GM12872 (cell line): ENCODE results near the gene CD247.

ENCODE experiments used
- CTCF ChIP-seq: IDR thresholded peaks from 3 replicates; pipeline ENCODE4 v1.5.1; 2011; ENCODE audit warnings: low read depth, mild to moderate bottlenecking, low read length, moderate library complexity; ENCODE audit not compliant: insufficient read depth

CD247 gene

GRCh38 chr1:167454894-167455785, 63.2 kb downstream of the CD247 start:
- TF ChIP-seq CTCF = no peak

GRCh38 chr1:167454304-167454893, 63.9 kb downstream of the CD247 start:
- no peak for TF ChIP-seq CTCF

- no peak for TF ChIP-seq CTCF
These were observed 65.2 kb downstream of the CD247 start for GRCh38 chr1:167453123-167453522.

DNA sequence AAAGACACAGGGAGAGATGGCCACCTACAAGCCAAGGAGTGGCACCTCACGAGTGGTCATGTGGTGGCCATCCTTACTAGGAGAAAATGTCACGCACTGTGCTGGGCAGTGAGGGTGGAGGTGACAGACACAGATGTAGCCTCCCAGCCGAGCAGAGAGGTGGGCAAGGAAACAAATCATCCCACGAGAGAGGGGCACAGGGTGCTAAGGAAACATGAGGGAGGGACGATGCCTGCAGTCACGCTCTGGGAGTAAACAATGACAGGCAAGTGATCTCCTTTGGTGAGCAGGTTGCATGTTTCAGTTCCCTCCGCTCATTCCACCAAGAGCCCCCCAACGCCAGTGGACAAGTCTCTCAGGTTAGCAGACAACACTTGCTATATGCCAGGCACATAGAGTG, 65.8 kb downstream of the CD247 start:
- no peak for TF ChIP-seq CTCF

GRCh38 chr1:167450843-167451242, 67.5 kb downstream of the CD247 start:
- TF ChIP-seq CTCF = no peak

DNA sequence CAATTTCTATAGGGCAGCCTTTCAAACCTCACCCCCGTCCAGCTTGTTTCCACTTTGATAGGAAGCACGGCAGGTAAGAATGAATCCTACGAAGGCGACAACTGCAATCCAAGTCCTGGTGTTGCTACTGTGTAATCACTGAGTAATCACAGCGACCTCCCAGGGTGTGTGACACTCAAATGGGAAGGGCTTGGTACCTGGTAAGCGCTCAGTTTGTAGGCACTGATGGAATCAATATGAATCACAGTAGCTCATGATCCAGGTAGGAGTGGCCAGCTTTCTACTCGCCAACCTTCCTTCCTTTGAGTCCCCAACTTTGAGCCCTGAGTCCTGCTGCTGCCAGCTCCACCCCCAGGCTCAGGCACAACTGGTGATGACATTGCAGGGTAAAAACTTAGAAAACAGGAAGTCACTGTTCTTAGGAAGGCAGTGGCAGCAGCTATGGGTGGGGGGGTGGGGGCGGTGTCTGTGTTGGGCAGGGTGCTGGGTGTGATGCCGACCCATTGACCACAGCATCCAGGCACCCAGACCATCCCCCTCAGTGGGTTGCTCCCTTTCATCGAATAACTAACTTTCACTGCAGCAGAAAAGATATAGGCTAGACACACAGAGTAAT, 70.7 kb downstream of the CD247 start:
- no peak for TF ChIP-seq CTCF

GRCh38 chr1:167446966-167447365, 71.4 kb downstream of the CD247 start:
- TF ChIP-seq CTCF = no peak
